B cell (primary cell): ENCODE data around the gene RIT2. TPM values are rescaled to one million over a fixed set of nuclear protein-coding genes. Genes with fewer than 3 reads are reported as not detected.

Experiments
- ATAC-seq: fragments of 200-7000 bp; cut with Tn5 transposase; one replicate; pipeline ENCODE4 v1.10.0; 2021; ENCODE audit warnings: low read depth, mild to moderate bottlenecking, moderate number of reproducible peaks, moderate library complexity
- CTCF ChIA-PET: fragments of 350-600 bp; sonication (Branson Sonifier 250); formaldehyde crosslinking; loops from one replicate; lab custom pipeline; 2021; ENCODE audit warnings: antibody characterized with exemption, inconsistent platforms; lab: Charles Lee
- POLR2A ChIA-PET: fragments of 350-600 bp; sonication (Branson Sonifier 250); formaldehyde crosslinking; loops from one replicate; lab custom pipeline; 2021; ENCODE audit warnings: antibody characterized with exemption; lab: Charles Lee
- DNase-seq: peaks from one replicate; pipeline ENCODE4 v3.0.0; 2013
- H2AFZ ChIP-seq: 2 replicates; pipeline ENCODE4 v1.6.1; 2012; ENCODE audit warnings: mild to moderate bottlenecking, low read depth, low read length; ENCODE audit not compliant: insufficient read depth, poor library complexity, severe bottlenecking
- H3K27ac ChIP-seq, 2 donors: 1 replicate in 1 of 2; 2 replicates in 1 of 2; pipeline ENCODE4 v1.5.1; 2012 to 2013; ENCODE audit warnings: low read length in 2 of 2, mild to moderate bottlenecking in 2 of 2, moderate library complexity in 1 of 2
- H3K27me3 ChIP-seq, 4 experiments: fragments of 200-600 bp in 1 of 4; sonication (generic) in 1 of 4; replicated peaks in 1 of 4; 1 replicate in 2 of 4; 2 replicates in 2 of 4; pipeline versions ENCODE4 v1.6.1 to v1.7.0; 2013 to 2016; ENCODE audit warnings: low read length in 3 of 4, mild to moderate bottlenecking in 2 of 4, mixed read lengths in 1 of 4, moderate library complexity in 1 of 4; ENCODE audit not compliant: insufficient read depth in 4 of 4, control insufficient read depth in 3 of 4; ENCODE audit errors: control extremely low read depth in 1 of 4
- H3K36me3 ChIP-seq, 2 experiments: replicated peaks in 1 of 2; 1 replicate in 1 of 2; 2 replicates in 1 of 2; pipeline versions ENCODE4 v1.6.1 to v1.7.1; 2013; ENCODE audit warnings: low read length in 1 of 2; ENCODE audit not compliant: insufficient read depth in 2 of 2, control insufficient read depth in 1 of 2; ENCODE audit errors: control extremely low read depth in 1 of 2, extremely low read depth in 1 of 2
- H3K4me1 ChIP-seq, 2 donors: fragments of 200-600 bp in 1 of 2; sonication (generic) in 1 of 2; 1 replicate in 1 of 2; 2 replicates in 1 of 2; pipeline versions ENCODE4 v1.5.1 to v1.6.1; 2013 to 2017; ENCODE audit warnings: low read length in 2 of 2; ENCODE audit not compliant: control insufficient read depth in 2 of 2, insufficient read depth in 2 of 2
- H3K4me2 ChIP-seq: replicated peaks from 2 replicates; pipeline ENCODE3; 2012; ENCODE audit warnings: mild to moderate bottlenecking, low read depth, low read length; ENCODE audit not compliant: poor library complexity, severe bottlenecking
- H3K4me3 ChIP-seq, 5 experiments: fragments of 200-600 bp in 1 of 5; sonication (generic) in 1 of 5; 1 replicate in 3 of 5; 2 replicates in 2 of 5; pipeline versions ENCODE4 v1.5.1 to v1.7.0; 2011 to 2016; ENCODE audit warnings: low read length in 4 of 5, mild to moderate bottlenecking in 4 of 5, low read depth in 2 of 5, control low read depth in 1 of 5, moderate library complexity in 1 of 5; ENCODE audit not compliant: insufficient read depth in 1 of 5; ENCODE audit errors: control extremely low read depth in 1 of 5, extremely low read depth in 1 of 5
- H3K79me2 ChIP-seq: fragments of 200-600 bp; sonication (generic); one replicate; pipeline ENCODE4 v1.6.0; 2016; ENCODE audit warnings: low read length; ENCODE audit not compliant: control insufficient read depth, insufficient read depth
- H3K9ac ChIP-seq: fragments of 200-600 bp; sonication (generic); 2 replicates; pipeline ENCODE4 v1.6.1; 2017; ENCODE audit warnings: mild to moderate bottlenecking, low read length, moderate library complexity
- H3K9me3 ChIP-seq, 3 donors: one replicate each; pipeline versions ENCODE4 v1.6.1 to v1.7.1; 2013; ENCODE audit warnings: low read length in 2 of 3; ENCODE audit not compliant: control insufficient read depth in 2 of 3, insufficient read depth in 1 of 3; ENCODE audit errors: control extremely low read depth in 1 of 3
- H4K20me1 ChIP-seq: 2 replicates; pipeline ENCODE4 v1.6.0; 2012; ENCODE audit warnings: mild to moderate bottlenecking, low read length; ENCODE audit not compliant: insufficient read depth, control insufficient read depth, poor library complexity, severe bottlenecking
- H3K27ac Mint-ChIP-seq: one replicate; pipeline ENCODE4 v1.8.0; 2021; ENCODE audit warnings: mixed read lengths
- H3K27me3 Mint-ChIP-seq: one replicate; pipeline ENCODE4 v1.8.0; 2021; ENCODE audit warnings: mixed read lengths
- H3K4me1 Mint-ChIP-seq: one replicate; pipeline ENCODE4 v1.8.0; 2021; ENCODE audit warnings: mixed read lengths
- H3K4me3 Mint-ChIP-seq: one replicate; pipeline ENCODE4 v1.8.0; 2021; ENCODE audit warnings: mixed read lengths
- H3K9me3 Mint-ChIP-seq: one replicate; pipeline ENCODE4 v1.8.0; 2022; ENCODE audit warnings: mixed read lengths; ENCODE audit not compliant: insufficient read depth
- CTCF ChIP-seq: fragments of 200-600 bp; IDR thresholded peaks from one replicate; pipeline ENCODE4 v1.8.0; 2022; ENCODE audit warnings: antibody characterized with exemption, mild to moderate bottlenecking
- EZH2 ChIP-seq: IDR thresholded peaks from 2 replicates; pipeline ENCODE4 v1.6.1; 2012; ENCODE audit warnings: borderline replicate concordance, low read depth, mild to moderate bottlenecking, moderate library complexity, low read length; ENCODE audit not compliant: insufficient read depth, poor library complexity, severe bottlenecking
- WGBS: methylation state at CpG from one replicate; pipeline ENCODE4 v1.1.5; 2013; ENCODE audit warnings: missing lambda C conversion rate; ENCODE audit not compliant: insufficient coverage; 5-methylcytosine and 5-hydroxymethylcytosine counted together
- intact Hi-C: fragments of 100-400 bp; cut with micrococcal nuclease; formaldehyde crosslinking; loops from one replicate; pipeline ENCODE4 v1.10.0; 2022
- polyA plus RNA-seq: library from polyadenylated mRNA; depleted of rRNA; stranded (reverse); fragments of >200 nt; gene quantifications from 2 replicates; pipeline ENCODE4 v1.2.3, GENCODE V29; 2012
- total RNA-seq, 2 donors: library from RNA; stranded (reverse); fragments of 120-200 nt in 1 of 2; gene quantifications; 1 replicate in 1 of 2; 2 replicates in 1 of 2; pipeline versions ENCODE4 v1.2.3 to v1.2.4, GENCODE V29; 2013 to 2022

Gene RIT2
- total and polyA plus RNA-seq, 2 donors (not counting 1 experiment from before 2014, with no cell fraction given), result not detected

- Histone ChIP-seq H4K20me1 (no peaks in the 10 kb centered on the region), H2AFZ (no peak overlapping the region), H3K4me3 (no peak overlapping the region), H3K9ac (no peak overlapping the region), H3K27me3 (no peaks in the 10 kb centered on the region), H3K27ac (no peak overlapping the region), H3K79me2 (no peaks in the 10 kb centered on the region), H3K36me3 (no peaks in the 10 kb centered on the region), H3K4me2 (no peak overlapping the region), H3K9me3 (no peaks in the 10 kb centered on the region), H3K4me1 (no peaks in the 10 kb centered on the region)
- intact Hi-C loops, result no loop called here
- ChIA-PET POLR2A (no interaction called here), CTCF (no interaction called here)
- Mint-ChIP-seq H3K4me3 (no peak overlapping the region), H3K27ac (no peak overlapping the region), H3K9me3 (no peaks in the 10 kb centered on the region), H3K4me1 (no peaks in the 10 kb centered on the region), H3K27me3 (no peaks in the 10 kb centered on the region)
- WGBS, result no CpG with 5 or more reads among the region's 1 CpG
- no peak for DNase-seq
- TF ChIP-seq CTCF (no peak), EZH2 (no peak)
- ATAC-seq, result no peak
These were observed 104.9 kb downstream of the RIT2 start for GRCh38 chr18:43010611-43011010.

- Mint-ChIP-seq H3K27ac (no peak overlapping the region), H3K4me3 (no peak overlapping the region), H3K9me3 (no peaks in the 10 kb centered on the region), H3K4me1 (no peaks in the 10 kb centered on the region), H3K27me3 (no peaks in the 10 kb centered on the region)
- Histone ChIP-seq H3K4me2 (no peak overlapping the region), H3K9ac (no peak overlapping the region), H3K79me2 (no peaks in the 10 kb centered on the region), H4K20me1 (no peaks in the 10 kb centered on the region), H3K27me3 (no peaks in the 10 kb centered on the region), H3K4me3 (no peak overlapping the region), H3K4me1 (no peaks in the 10 kb centered on the region), H3K27ac (no peak overlapping the region), H3K9me3 (no peaks in the 10 kb centered on the region), H3K36me3 (no peaks in the 10 kb centered on the region), H2AFZ (no peak overlapping the region)
- ATAC-seq (no peak), DNase-seq (no peak)
- WGBS, result 86% methylated on average over 4 of the region's 5 CpGs
- TF ChIP-seq CTCF, result no peak
- TF ChIP-seq EZH2, result no peak
- CTCF ChIA-PET, result no interaction called here
- POLR2A ChIA-PET, result no interaction called here
- intact Hi-C loops, result no loop called here
These were observed 105.8 kb downstream of the RIT2 start for GRCh38 chr18:43009674-43010073.
